ENCODE results near the gene WFDC2. TPM values are rescaled to one million over a fixed set of nuclear protein-coding genes. Genes with fewer than 3 reads are reported as not detected.

Gene WFDC2
- total and polyA plus RNA-seq, 2 of the 8 experiments (the other 6 are each of a cell fraction or from before 2014, with no cell fraction given) = 77.9 to 137 TPM

DNA sequence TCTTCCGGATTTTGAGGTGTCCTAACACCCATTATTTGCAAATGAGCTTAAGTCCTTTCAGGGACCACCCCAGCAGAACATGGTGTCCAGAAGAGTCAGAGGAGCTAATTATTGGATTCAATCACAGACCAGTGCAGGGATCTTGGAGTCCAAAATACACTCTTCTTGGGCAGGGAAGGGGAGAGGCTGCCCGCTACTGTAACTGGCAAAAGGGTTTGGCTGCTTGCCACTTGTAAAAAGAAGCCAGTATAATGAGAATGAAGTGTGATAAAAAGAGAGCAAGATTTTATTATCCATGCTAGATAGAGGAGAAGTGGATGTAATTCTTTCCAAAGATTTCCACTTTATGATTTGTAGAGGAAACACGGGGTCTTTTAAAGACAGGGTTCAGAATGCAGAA, 26.6 kb downstream of the WFDC2 start (continued):
- TF ChIP-seq TAF7 (optimal IDR thresholded peaks at IDR 0.05; ENCODE audit: borderline replicate concordance, low read depth, low read length) = no peak

All from H1 (cell line).